ENCODE measurements around the gene PTPRM.

GRCh38 chr18:7939521-7939920 lies 372.4 kb downstream of the PTPRM start:
- no peak for TF ChIP-seq CTCF (IDR thresholded peaks at IDR 0.05)
- TF ChIP-seq POLR2A (IDR thresholded peaks at IDR 0.05), result no peak
